IMR-90 (cell line): Measurements from ENCODE around the gene ELP4.

Source experiments
- BHLHE40 ChIP-seq: fragments of 150-350 bp; IDR thresholded peaks from 2 replicates; pipeline ENCODE4 v1.6.1; 2016; ENCODE audit warnings: mild to moderate bottlenecking, low read depth, low read length
- CEBPB ChIP-seq: IDR thresholded peaks from 2 replicates; pipeline ENCODE4 v1.6.1; 2012; ENCODE audit warnings: low read depth, low read length, improper control_type of control experiment
- MAFK ChIP-seq: IDR thresholded peaks from 2 replicates; pipeline ENCODE4 v1.6.1; 2012; ENCODE audit warnings: low read depth, low read length, improper control_type of control experiment
- MXI1 ChIP-seq: IDR thresholded peaks from 2 replicates; pipeline ENCODE4 v1.6.1; 2012; ENCODE audit warnings: low read depth, mild to moderate bottlenecking, low read length, moderate library complexity, borderline replicate concordance
- NFE2L2 ChIP-seq: fragments of 150-350 bp; IDR thresholded peaks from 2 replicates; pipeline ENCODE4 v1.6.1; 2016; ENCODE audit warnings: low read depth, mild to moderate bottlenecking, low read length
- POLR2A ChIP-seq: IDR thresholded peaks from 2 replicates; pipeline ENCODE4 v1.6.1; 2012; ENCODE audit warnings: mild to moderate bottlenecking, low read depth, low read length
- RAD21 ChIP-seq: IDR thresholded peaks from 2 replicates; pipeline ENCODE4 v1.6.1; 2012; ENCODE audit warnings: low read length, improper control_type of control experiment
- SMC3 ChIP-seq: fragments of 150-350 bp; IDR thresholded peaks from 2 replicates; pipeline ENCODE4 v1.6.1; 2016; ENCODE audit warnings: low read depth, mild to moderate bottlenecking, antibody characterized with exemption, low read length, moderate library complexity
- TF ChIP-seq, protein P1 (sequence below): conservative IDR thresholded peaks from 2 replicates; pipeline ENCODE4 v1.5.1; 2012; ENCODE audit warnings: mild to moderate bottlenecking, low read depth, low read length, improper control_type of control experiment

DNA sequence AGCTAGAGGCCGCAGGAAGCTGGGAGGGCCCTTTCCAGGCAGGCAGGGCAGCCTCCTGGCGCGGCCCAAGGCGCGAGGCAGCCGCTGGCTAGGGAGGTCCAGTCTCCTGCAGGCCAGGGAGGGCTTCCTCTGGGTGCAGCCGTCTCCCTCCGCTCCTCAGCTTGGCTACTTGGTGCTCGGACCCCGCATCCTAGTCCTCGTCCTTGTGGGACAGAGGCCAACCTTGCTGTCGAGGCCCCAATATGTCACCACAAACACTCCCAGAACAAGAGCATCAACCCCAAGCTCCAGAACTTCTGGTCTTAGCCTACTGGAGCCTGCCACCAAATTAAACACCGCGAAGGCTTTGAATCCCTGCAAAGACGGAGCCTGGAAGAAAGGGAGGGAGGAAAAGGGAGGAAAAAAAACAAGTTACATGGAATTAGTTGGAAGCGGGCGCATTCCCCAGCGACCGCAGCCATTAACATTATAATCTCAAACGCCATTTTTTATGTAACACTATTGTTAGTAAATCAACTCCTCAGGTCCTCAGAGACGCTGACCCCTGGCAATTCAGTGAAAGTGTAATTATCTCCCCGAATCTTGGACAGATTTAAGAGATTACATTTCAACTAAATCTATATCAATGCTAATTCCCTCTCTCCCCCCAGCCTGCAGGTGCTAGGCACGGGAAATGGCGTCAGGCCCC is 314.2 kb downstream of the ELP4 start:
- TF ChIP-seq, protein P1, sequence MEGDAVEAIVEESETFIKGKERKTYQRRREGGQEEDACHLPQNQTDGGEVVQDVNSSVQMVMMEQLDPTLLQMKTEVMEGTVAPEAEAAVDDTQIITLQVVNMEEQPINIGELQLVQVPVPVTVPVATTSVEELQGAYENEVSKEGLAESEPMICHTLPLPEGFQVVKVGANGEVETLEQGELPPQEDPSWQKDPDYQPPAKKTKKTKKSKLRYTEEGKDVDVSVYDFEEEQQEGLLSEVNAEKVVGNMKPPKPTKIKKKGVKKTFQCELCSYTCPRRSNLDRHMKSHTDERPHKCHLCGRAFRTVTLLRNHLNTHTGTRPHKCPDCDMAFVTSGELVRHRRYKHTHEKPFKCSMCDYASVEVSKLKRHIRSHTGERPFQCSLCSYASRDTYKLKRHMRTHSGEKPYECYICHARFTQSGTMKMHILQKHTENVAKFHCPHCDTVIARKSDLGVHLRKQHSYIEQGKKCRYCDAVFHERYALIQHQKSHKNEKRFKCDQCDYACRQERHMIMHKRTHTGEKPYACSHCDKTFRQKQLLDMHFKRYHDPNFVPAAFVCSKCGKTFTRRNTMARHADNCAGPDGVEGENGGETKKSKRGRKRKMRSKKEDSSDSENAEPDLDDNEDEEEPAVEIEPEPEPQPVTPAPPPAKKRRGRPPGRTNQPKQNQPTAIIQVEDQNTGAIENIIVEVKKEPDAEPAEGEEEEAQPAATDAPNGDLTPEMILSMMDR = no peak
- TF ChIP-seq SMC3 (no peak), MXI1 (no peak), NFE2L2 (no peak), POLR2A (no peak), CEBPB (no peak), BHLHE40 (no peak), RAD21 (no peak), MAFK (no peak)
